Keratinocyte (primary cell): ENCODE data around the gene MYOZ2. TPM values are rescaled to one million over a fixed set of nuclear protein-coding genes. Genes with fewer than 3 reads are reported as not detected.

ENCODE experiments used
- DNase-seq: peaks from one replicate; pipeline ENCODE4 v3.0.0-alpha.2; 2011; ENCODE audit warnings: low read depth, missing footprints, low spot score
- FAIRE-seq: peaks from 2 replicates; lab custom pipeline; 2011; peaks lifted over from hg19 to GRCh38; lab: Jason Lieb, UNC
- H2AFZ ChIP-seq: 2 replicates; pipeline ENCODE4 v1.6.0; 2012; ENCODE audit warnings: low read length, control low read depth, inconsistent platforms; ENCODE audit not compliant: control insufficient read depth
- H3K27ac ChIP-seq: 2 replicates; pipeline ENCODE4 v1.5.1; 2011; ENCODE audit warnings: low read length; ENCODE audit not compliant: control insufficient read depth, insufficient read depth
- H3K27me3 ChIP-seq: 3 replicates; pipeline ENCODE4 v1.6.0; 2011; ENCODE audit warnings: low read length; ENCODE audit not compliant: control insufficient read depth, insufficient read depth; ENCODE audit errors: extremely low read depth
- H3K36me3 ChIP-seq, 2 experiments: 2 replicates in 1 of 2; 3 replicates in 1 of 2; pipeline ENCODE4 v1.5.1; 2011; ENCODE audit warnings: low read length in 2 of 2, mild to moderate bottlenecking in 1 of 2; ENCODE audit not compliant: control insufficient read depth in 2 of 2, insufficient read depth in 2 of 2; ENCODE audit errors: extremely low read depth in 1 of 2
- H3K4me1 ChIP-seq: 3 replicates; pipeline ENCODE4 v1.5.1; 2011; ENCODE audit warnings: low read length; ENCODE audit not compliant: control insufficient read depth, insufficient read depth; ENCODE audit errors: extremely low read depth
- H3K4me2 ChIP-seq: 3 replicates; pipeline ENCODE4 v1.6.0; 2011; ENCODE audit warnings: low read depth, low read length; ENCODE audit not compliant: control insufficient read depth, insufficient read depth; ENCODE audit errors: extremely low read depth
- H3K4me3 ChIP-seq, 3 experiments: fragments of 200-600 bp in 1 of 3; sonication (generic) in 1 of 3; 2 replicates in 2 of 3; 3 replicates in 1 of 3; pipeline ENCODE4 v1.5.1; 2011 to 2016; ENCODE audit warnings: low read length in 3 of 3, mild to moderate bottlenecking in 3 of 3, control low read depth in 2 of 3, inconsistent platforms in 1 of 3, low read depth in 1 of 3, mixed read lengths in 1 of 3, mixed run types in 1 of 3, moderate library complexity in 1 of 3; ENCODE audit not compliant: control insufficient read depth in 2 of 3, insufficient read depth in 2 of 3; ENCODE audit errors: extremely low read depth in 1 of 3
- H3K79me2 ChIP-seq: 2 replicates; pipeline ENCODE4 v1.6.0; 2012; ENCODE audit warnings: low read length; ENCODE audit not compliant: control insufficient read depth, insufficient read depth
- H3K9ac ChIP-seq: 3 replicates; pipeline ENCODE4 v1.6.0; 2011; ENCODE audit warnings: low read length; ENCODE audit not compliant: control insufficient read depth, insufficient read depth; ENCODE audit errors: extremely low read depth
- H3K9me1 ChIP-seq: 3 replicates; pipeline ENCODE4 v1.6.0; 2011; ENCODE audit warnings: low read length; ENCODE audit not compliant: control insufficient read depth, insufficient read depth; ENCODE audit errors: extremely low read depth
- H3K9me3 ChIP-seq: 2 replicates; pipeline ENCODE4 v1.5.1; 2012; ENCODE audit warnings: low read depth, low read length; ENCODE audit not compliant: control insufficient read depth
- H4K20me1 ChIP-seq: 3 replicates; pipeline ENCODE4 v1.6.0; 2011; ENCODE audit warnings: low read length; ENCODE audit not compliant: control insufficient read depth, insufficient read depth; ENCODE audit errors: extremely low read depth
- CTCF ChIP-seq, 3 experiments: IDR thresholded peaks in 1 of 3; conservative IDR thresholded peaks in 1 of 3; optimal IDR thresholded peaks in 1 of 3; 2 replicates in 2 of 3; 3 replicates in 1 of 3; pipeline versions ENCODE3 to v1.5.1; 2011; ENCODE audit warnings: low read length in 3 of 3, mild to moderate bottlenecking in 3 of 3, moderate library complexity in 2 of 3, control low read depth in 1 of 3, inconsistent platforms in 1 of 3; ENCODE audit not compliant: insufficient read depth in 2 of 3; ENCODE audit errors: extremely low read depth in 1 of 3
- EZH2 ChIP-seq: IDR thresholded peaks from one replicate; pipeline ENCODE4 v1.6.1; 2012; ENCODE audit warnings: inconsistent platforms, mild to moderate bottlenecking, low read length, moderate library complexity
- dilution Hi-C: fragments of 300-500 bp; cut with MboI; formaldehyde crosslinking; loops from one replicate; pipeline ENCODE4 v1.7.0; 2020; ENCODE audit warnings: low sequenced_read_pairs; ENCODE audit not compliant: extremely low pct_ligation_motif_present
- polyA plus RNA-seq, 5 experiments: library from polyadenylated mRNA; depleted of rRNA in 3 of 5; stranded (reverse) in 3 of 5; stranded (forward) in 1 of 5; unstranded in 1 of 5; fragments of >200 nt; gene quantifications; 1 replicate in 1 of 5; 2 replicates in 3 of 5; 3 replicates in 1 of 5; pipeline versions ENCODE4 v1.2.1 to v1.2.3, GENCODE V29; 2011 to 2012; ENCODE audit warnings: missing spikeins in 2 of 5, low read depth in 1 of 5, low replicate concordance in 1 of 5

MYOZ2 gene
- polyA plus RNA-seq, 1 donor (not counting 4 experiments of a cell fraction or from before 2014, with no cell fraction given), result not detected

- Histone ChIP-seq H3K27me3 (no peaks in the 10 kb centered on the region), H3K27ac (peak overlapping the region; percentile 21), H3K9me3 (no peaks in the 10 kb centered on the region), H3K9me1 (no peaks in the 10 kb centered on the region), H3K4me3 (no peak overlapping the region), H3K36me3 (no peaks in the 10 kb centered on the region), H3K4me2 (peak overlapping the region; percentile 20), H3K9ac (no peak overlapping the region), H3K79me2 (no peaks in the 10 kb centered on the region), H4K20me1 (no peaks in the 10 kb centered on the region), H2AFZ (peak overlapping the region; percentile 63), H3K4me1 (peaks cover 50% of the 10 kb centered on the region)
- dilution Hi-C loops, result no loop called here
- FAIRE-seq (peak; percentile 82), DNase-seq (no peak)
- TF ChIP-seq CTCF (optimal IDR thresholded peaks at IDR 0.05 in 1 of 3, IDR thresholded peaks at IDR 0.05 in 1 of 3, conservative IDR thresholded peaks at IDR 0.05 in 1 of 3; ENCODE audit: extremely low read depth in 1 of 3, insufficient read depth in 2 of 3, low read length in 3 of 3), result no peak
- no peak for TF ChIP-seq EZH2
Measured at GRCh38 chr4:119106036-119107000, 29.3 kb upstream of the MYOZ2 start.

GRCh38 chr4:119110121-119110520, 25.5 kb upstream of the MYOZ2 start:
- Histone ChIP-seq H2AFZ (no peak overlapping the region), H3K27ac (no peak overlapping the region), H3K4me3 (no peak overlapping the region), H3K4me2 (no peak overlapping the region), H3K79me2 (no peaks in the 10 kb centered on the region), H3K27me3 (no peaks in the 10 kb centered on the region), H3K9me3 (no peaks in the 10 kb centered on the region), H3K9ac (no peak overlapping the region), H3K4me1 (peaks cover 30% of the 10 kb centered on the region), H3K9me1 (no peaks in the 10 kb centered on the region), H3K36me3 (no peaks in the 10 kb centered on the region), H4K20me1 (no peaks in the 10 kb centered on the region)
- dilution Hi-C loops, result no loop called here
- DNase-seq, result no peak
- TF ChIP-seq CTCF (optimal IDR thresholded peaks at IDR 0.05 in 1 of 3, IDR thresholded peaks at IDR 0.05 in 1 of 3, conservative IDR thresholded peaks at IDR 0.05 in 1 of 3; ENCODE audit: extremely low read depth in 1 of 3, insufficient read depth in 2 of 3, low read length in 3 of 3) (no peak), EZH2 (no peak)
- no peak for FAIRE-seq
